ENCODE results near the gene SLC23A2.
"Not testable (repeated sequence)": the region's sequence is repeated elsewhere in the genome, so short reads cannot be mapped to it uniquely, and the experiment has no call there.

SLC23A2 gene

GRCh38 chr20:5001174-5002076 is at the start of gene SLC23A2:
Gene SLC23A2, minus strand, starts transcription at chr20:5001510. Its CDS starts 68,948 bp downstream, at chr20:4932562.
- DNase-seq (ENCODE audit: low read depth, low spot score) = no peak

DNA sequence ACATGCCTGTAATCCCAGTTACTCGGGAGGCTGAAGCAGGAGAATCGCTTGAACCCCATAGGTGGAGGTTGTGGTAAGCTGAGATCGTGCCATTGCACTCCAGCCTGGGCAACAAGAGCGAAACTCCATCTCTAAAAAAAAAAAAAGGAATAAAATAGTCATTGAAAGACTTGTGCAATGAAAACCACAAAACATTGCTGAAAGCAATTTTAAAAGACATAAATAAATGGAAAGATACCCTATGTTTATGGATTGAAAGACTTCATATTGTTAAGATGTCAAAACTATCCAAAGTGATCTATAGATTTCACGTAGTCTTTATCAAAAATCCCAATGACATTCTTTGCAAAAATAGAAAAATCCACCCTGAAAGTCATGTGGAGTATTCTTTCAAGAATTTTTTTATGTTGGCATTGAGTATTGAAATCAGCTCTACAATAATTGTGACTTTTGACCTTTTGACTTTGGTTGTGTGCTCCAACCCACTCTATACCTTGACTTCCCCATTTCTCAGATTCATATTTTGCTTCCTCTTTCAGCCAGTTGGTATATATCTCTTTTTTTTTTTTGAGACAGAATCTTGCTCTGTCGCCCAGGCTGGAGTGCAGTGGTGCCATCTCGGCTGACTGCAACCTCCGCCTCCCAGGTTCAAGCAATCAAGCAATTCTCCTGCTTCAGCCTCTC is 45.5 kb upstream of the SLC23A2 start:
- no peak for DNase-seq (ENCODE audit: low read depth, low spot score)

DNA sequence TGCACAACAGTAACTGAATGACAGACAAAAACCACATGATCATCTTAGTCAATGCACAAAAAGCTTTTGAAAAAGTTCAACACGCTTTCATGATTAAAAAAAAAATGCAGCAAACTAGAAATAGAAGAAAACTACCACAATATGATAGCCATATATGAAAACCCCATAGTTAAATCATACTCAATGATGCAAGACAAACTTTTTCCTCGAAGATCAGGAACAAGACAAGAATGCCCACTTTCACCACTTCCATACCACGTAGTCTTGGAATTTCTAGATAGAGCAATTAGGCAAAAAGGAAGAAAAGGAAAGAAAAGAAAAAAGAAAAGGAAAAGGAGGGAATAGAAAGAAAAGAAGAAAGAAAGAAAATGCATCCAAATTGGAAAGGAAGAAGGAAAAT is 44.6 kb upstream of the SLC23A2 start:
- DNase-seq (ENCODE audit: low read depth, low spot score) = no peak

DNA sequence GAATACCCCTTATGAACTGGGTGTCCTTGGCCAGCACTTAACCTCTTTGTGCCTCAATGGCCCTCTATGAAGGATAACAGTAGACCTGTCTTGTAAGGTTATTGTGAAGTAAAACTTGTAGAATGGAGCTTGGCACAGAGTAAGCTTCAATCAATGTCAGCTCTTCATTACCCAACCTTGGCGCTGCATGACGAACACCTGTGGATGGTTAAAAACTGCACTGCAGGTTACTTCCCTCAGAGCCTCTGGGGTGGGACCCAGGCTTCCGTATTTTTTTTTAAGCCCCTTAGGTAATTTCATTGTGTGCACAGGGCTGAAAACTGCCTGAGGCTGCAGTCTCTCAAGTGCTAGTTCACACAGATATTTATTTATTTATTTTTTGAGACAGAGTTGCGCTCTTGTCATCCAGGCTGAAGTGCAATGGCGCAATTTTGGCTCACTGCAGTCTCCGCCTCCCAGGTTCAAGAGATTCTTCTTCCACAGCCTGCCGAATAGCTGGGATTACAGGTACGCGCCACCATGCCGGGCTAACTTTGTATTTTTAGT is 42.8 kb upstream of the SLC23A2 start:
- no peak for DNase-seq (ENCODE audit: low read depth, low spot score)

- peak; percentile 46 for DNase-seq (ENCODE audit: low read depth, low spot score)
These were observed 40.1 kb upstream of the SLC23A2 start for GRCh38 chr20:5041433-5041832.

DNA sequence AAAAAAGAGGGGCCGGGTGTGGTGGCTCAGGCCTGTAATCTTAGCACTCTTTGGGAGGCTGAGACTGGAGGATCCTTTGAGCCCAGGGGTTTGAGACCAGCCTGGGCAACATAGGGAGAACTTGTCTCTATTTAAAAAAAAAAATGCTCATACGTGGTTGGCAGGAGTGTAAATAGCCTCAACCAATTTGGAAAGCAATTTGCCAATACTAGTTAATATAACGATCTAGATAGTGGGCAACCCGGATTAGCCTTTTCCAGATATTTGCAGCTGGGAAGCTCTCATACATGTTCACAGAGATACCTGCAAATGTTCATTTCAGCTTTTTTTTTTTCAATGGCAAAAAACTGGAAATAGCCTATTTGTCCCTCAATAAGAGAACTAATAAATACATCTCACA is 39.0 kb upstream of the SLC23A2 start:
- no peak for DNase-seq (ENCODE audit: low read depth, low spot score)

GRCh38 chr20:5039889-5040288 is 38.6 kb upstream of the SLC23A2 start:
- DNase-seq (ENCODE audit: low read depth, low spot score) = no peak

GRCh38 chr20:5039255-5039657 is 37.9 kb upstream of the SLC23A2 start:
- DNase-seq (ENCODE audit: low read depth, low spot score) = no peak

GRCh38 chr20:5036828-5037227 is 35.5 kb upstream of the SLC23A2 start:
- DNase-seq (ENCODE audit: low read depth, low spot score) = no peak

- DNase-seq (ENCODE audit: low read depth, low spot score) = not testable (repeated sequence)
These were observed 34.2 kb upstream of the SLC23A2 start for GRCh38 chr20:5035518-5035917.

DNA sequence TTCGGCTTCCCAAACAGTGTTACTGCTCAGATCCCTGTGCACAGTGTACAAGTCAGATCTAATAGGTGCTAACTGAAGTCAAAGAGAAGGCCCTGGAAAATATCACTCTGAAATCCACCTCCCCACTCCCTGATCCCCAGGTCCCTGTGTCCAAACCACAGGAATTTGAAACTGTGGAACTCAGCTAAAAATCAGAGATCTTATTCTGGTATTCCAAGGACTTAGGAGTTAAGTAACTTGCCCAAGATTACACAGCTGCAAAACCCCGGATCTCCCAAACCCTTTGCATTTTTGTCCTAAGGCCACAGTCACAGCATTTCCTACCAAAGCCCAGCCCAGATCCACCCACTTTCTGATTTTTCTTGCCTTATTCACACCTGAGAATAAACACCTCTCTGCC is 32.3 kb upstream of the SLC23A2 start:
- DNase-seq (ENCODE audit: low read depth, low spot score) = no peak

DNA sequence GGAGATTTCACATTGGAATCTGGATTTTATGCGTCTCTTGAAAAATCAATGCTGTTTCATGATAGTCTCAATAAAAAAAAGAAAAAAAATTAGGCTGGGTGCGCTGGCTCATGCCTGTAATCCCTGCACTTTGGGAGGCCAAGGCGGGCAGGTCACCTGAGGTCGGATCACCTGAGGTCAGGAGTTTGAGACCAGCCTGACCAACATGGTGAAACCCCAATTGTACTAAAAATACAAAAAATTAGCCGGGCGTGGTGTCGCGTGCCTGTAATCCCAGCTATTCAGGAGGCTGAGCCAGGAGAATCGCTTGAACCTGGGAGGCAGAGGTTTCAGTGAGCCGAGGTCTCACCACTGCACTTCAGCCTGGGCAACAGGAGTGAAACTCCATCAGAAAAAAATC is 30.4 kb upstream of the SLC23A2 start:
- not testable (repeated sequence) for DNase-seq (ENCODE audit: low read depth, low spot score)

DNA sequence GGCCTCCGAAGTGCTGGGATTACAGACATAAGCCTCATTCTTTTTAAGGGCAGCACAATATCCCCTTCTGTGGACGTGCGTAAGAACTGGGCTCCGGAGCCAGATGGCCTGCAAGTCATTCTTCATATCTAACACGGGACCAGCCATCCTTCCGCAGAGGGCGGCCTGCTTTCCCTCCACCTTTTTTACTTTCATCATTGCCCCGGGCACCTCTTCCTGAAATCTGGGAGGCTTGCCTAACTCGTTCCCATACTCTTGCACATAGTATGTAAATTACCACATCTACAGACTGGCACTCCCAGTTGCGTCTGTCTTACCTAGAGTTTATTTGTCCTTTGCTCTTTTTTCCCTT is 29.9 kb upstream of the SLC23A2 start:
- no peak for DNase-seq (ENCODE audit: low read depth, low spot score)

DNA sequence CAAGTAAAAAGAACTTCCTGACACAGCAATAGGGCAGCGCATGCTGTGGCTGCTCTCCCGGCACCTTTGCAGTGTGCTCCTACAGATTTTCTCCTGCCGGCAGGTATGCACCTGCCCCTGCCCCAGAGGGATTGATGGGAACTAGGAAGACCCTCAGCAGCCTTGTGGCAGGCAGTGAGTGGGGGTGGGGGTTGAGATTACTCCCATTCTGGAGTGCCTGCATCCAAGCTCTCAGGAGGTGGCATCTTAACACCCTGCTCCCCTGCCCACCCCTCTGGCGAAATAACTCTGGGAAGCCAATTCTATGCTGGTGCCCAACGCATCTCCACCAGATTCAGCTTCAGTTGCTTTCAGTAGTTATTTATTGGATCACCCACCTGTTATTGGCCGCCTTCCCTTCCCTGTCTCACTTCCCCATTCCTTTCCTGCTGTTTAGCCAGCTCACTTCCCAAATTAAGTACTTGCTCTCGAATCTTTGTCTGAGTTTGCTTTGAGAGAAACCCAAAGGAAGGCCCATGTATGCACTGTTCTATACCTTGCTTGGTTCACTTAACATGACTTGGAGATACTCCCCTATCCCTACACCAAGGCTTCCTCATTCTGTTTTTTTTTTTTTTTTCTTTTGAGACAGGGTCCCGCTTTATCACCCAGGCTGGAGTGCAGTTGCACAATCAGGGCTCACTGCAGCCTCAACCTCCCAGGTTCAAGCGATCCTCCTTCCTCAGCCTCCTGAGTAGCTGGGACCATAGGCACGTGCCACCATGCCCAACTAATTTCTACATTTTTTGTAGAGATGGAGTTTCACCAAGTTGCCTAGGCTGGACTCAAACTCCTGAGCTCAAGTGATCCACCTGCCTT is 29.3 kb upstream of the SLC23A2 start:
- no peak for DNase-seq (ENCODE audit: low read depth, low spot score)

DNA sequence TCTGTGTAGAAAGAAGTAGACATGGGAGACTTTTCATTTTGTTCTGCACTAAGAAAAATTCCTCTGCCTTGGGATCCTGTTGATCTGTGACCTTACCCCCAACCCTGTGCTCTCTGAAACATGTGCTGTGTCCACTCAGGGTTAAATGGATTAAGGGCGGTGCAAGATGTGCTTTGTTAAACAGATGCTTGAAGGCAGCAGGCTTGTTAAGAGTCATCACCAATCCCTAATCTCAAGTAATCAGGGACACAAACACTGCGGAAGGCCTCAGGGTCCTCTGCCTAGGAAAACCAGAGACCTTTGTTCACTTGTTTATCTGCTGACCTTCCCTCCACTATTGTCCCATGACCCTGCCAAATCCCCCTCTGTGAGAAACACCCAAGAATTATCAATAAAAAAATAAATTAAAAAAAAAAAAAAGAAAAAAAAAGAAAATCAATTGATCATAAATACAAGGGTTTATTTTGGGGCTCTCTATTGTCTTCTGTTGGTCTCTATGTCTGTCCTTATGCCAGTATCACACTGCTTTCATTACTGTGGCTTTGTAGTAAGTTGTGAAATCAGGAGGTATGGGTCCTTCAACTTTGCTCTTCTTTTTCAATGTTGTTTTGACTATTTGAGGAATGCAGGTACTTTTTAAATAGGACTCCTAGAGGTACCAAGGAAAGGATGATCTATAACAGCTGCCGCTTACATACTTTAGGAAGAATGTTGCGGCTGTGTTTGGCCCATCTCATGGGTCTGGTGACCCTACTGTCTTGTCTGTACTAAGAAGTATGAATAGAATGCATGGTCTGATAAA is 27.1 kb upstream of the SLC23A2 start:
- not testable (repeated sequence) for DNase-seq (ENCODE audit: low read depth, low spot score)

GRCh38 chr20:5024982-5025381 is 23.7 kb upstream of the SLC23A2 start:
- DNase-seq (ENCODE audit: low read depth, low spot score) = no peak

DNA sequence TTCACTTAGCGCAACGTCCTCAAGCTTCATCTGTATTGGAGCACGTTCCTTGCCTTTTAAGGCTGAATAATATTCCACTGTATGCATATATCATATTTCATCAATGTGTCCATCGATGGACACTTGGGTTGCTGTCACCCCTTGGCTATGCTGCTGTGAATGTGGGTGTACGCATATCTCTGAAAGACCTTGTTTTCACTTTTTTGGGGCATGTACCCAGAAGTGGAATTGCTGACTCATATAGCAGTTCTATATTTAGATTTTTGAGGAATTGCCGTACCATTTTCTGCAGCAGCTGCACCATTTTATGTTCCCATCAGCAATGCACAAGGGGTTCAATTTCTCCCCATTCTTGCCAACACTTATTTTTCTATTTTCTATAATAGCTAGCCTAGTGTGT is 22.8 kb upstream of the SLC23A2 start:
- no peak for DNase-seq (ENCODE audit: low read depth, low spot score)

- DNase-seq (ENCODE audit: low read depth, low spot score) = not testable (repeated sequence)
These were observed 21.9 kb upstream of the SLC23A2 start for GRCh38 chr20:5023171-5023570.

DNA sequence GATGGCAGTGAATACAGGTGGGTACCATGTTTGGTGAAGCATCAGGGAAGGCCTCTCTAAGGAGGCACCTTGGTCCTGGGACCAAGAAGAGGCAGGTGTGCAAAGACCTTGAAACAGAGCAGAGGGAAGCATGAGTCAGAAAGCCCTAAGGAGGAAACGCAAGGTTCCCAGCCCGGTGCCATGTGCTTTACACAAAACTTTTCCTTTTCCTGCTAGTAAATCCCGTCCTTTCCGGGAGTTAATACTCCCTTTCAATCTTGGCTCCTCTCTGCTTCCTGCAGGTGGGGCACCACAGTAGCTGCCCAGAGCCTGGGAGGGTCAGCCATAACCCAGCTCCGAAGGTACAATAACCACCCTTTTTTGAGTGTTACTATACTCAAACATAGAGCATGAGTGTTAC is 19.4 kb upstream of the SLC23A2 start:
- DNase-seq (ENCODE audit: low read depth, low spot score) = no peak

DNA sequence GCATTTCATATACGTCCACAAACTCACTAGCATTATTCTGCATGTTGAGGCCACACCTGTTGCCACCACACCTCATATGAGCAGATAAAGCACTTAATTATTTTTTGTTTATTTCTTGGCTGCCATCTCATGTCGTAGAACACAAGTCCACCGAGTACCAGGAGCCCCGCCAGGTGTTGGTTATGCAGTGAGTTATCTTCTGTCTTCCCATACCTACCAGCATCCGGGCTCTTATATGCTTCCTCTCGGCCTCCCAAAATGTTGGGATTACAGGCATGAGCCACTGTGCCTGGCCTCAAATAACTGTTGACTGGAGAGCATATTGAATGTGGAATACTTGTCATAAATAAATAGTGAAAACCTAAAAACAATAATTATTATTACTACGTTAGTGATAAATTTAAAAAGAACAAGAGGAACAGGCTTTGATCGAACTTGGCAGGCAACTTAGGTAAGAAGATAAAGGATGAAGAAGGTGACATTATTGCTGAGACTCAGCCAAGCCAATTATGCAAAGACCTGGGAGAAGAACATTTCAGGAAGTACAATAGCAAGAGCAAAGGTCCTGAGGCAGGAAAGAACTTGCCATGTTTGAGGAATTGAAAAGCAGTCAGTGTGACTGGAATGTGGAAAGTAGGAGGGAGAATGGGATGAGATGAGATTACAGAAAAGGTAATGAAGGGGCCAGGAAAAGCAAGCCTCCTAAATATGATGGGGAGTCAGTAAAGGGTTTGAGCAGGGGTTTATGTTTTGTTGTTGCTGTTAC is 12.6 kb upstream of the SLC23A2 start:
- DNase-seq (ENCODE audit: low read depth, low spot score) = no peak

Data from smooth muscle cell of the brain vasculature (primary cell).